GM12891 (cell line): ENCODE data around the gene TRABD2B.

ENCODE experiments used
- DNase-seq: peaks from one replicate; pipeline ENCODE4 v3.0.0; 2011; ENCODE audit warnings: low spot score; ENCODE audit not compliant: insufficient read length
- FAIRE-seq: peaks from 2 replicates; lab custom pipeline; 2011; peaks lifted over from hg19 to GRCh38; lab: Jason Lieb, UNC
- PAX5 ChIP-seq: IDR thresholded peaks from 2 replicates; pipeline ENCODE4 v1.6.1; 2011; ENCODE audit warnings: low read length, moderate library complexity, mild to moderate bottlenecking; ENCODE audit not compliant: insufficient read depth, severe bottlenecking
- POLR2A ChIP-seq: IDR thresholded peaks from 2 replicates; pipeline ENCODE4 v1.6.1; 2011; ENCODE audit warnings: low read depth, low read length, control low read depth
- POLR2AphosphoS5 ChIP-seq: IDR thresholded peaks from 2 replicates; pipeline ENCODE4 v1.6.1; 2011; ENCODE audit warnings: low read depth, low read length, control low read depth
- POU2F2 ChIP-seq: IDR thresholded peaks from 2 replicates; pipeline ENCODE4 v1.6.1; 2011; ENCODE audit warnings: low read depth, mild to moderate bottlenecking, control low read depth, low read length, moderate library complexity
- SPI1 ChIP-seq: IDR thresholded peaks from 2 replicates; pipeline ENCODE4 v1.6.1; 2011; ENCODE audit warnings: low read depth, low read length, control low read depth
- TAF1 ChIP-seq: IDR thresholded peaks from 2 replicates; pipeline ENCODE4 v1.6.1; 2011; ENCODE audit warnings: low read depth, low read length, control low read depth

TRABD2B gene

DNA sequence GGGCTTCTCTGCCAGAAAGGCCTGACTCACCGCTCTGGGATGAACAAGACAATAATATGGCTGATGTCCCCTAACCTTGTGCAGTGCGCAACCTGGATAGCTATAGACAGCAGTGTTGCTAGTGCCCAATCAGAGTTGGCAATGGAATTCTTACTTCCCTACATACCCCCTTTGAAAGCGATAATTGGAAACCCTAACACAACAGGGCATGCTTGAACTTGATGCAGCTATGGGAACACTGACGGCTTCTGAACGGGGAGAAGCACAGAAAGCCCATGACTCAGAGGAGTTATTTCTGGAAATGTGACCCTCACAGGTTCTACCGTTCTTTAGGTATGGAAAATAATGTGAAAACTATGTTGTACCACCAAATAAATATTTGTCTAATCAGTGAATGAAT lies 200.6 kb downstream of the TRABD2B start:
- FAIRE-seq: no peak
- DNase-seq: no peak
- TF ChIP-seq POU2F2 (no peak), PAX5 (no peak), POLR2A (no peak), POLR2AphosphoS5 (no peak), SPI1 (no peak), TAF1 (no peak)

DNA sequence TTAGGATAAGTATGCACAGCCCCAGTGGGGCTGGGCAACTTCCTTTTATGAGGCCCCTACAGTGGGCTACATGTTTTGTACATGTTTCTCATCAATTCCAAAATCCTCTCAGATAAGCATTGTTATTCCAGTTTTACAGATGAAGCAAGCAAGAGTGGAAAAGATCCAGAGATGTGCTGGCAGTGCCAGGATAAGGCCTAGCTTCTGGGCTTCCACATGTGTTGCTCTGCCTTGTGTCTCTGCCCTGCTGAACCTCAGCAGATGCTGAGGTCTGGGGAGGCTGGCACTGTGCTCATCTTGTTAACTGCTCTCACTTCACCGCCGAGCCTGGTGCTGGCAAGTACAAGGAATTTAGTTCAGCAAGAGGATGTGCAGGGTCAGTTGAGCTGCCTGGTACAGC lies 202.1 kb downstream of the TRABD2B start:
- DNase-seq: no peak
- TF ChIP-seq SPI1: no peak
- TF ChIP-seq TAF1: no peak
- TF ChIP-seq POU2F2: no peak
- no peak for TF ChIP-seq PAX5
- TF ChIP-seq POLR2AphosphoS5: no peak
- no peak for TF ChIP-seq POLR2A
- no peak for FAIRE-seq

DNA sequence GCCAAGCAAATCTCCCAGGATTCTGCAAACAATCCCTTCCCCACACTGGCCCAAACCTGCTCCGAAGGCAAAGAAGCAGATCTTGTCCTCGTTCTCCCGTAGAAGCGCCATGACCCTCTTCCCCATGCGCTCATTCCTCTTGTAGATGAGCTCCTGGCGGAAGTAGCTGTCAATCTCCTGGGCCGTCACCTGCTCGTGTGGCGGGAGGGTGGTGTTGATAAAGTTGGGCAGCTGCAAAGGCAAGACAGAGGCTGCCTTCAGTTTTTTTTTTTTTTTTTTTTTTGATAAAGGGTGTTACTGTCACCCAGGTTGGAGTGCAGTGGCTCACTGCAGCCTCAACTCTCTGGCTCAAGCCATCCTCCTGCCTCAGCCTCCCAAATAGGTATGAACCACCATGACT lies 202.7 kb downstream of the TRABD2B start:
- no peak for DNase-seq
- TF ChIP-seq POLR2A: no peak
- no peak for TF ChIP-seq PAX5
- no peak for TF ChIP-seq TAF1
- TF ChIP-seq SPI1: no peak
- no peak for TF ChIP-seq POLR2AphosphoS5
- TF ChIP-seq POU2F2: no peak
- no peak for FAIRE-seq

DNA sequence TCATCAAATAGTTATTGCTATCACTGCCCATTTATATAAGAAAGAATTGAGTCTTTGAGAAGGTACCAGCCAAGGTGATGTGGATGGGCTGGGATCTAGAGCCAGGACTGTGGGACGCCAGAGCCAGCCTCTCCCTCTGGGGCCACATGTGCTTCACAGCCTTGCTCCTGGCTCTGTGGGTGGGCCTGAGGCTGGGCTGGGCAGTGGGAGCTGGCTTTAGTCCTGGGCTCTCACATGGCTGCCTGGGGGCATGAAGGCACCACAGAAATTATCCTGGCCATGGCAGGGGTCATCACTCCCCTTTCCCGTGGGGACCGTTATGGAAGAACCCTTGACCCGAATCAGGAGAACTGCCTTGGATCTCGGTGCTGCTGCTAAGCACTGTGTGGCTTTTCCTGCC lies 203.1 kb downstream of the TRABD2B start:
- TF ChIP-seq POLR2AphosphoS5: no peak
- no peak for TF ChIP-seq PAX5
- TF ChIP-seq TAF1: no peak
- no peak for TF ChIP-seq POU2F2
- no peak for TF ChIP-seq POLR2A
- FAIRE-seq (no peak), DNase-seq (no peak)

DNA sequence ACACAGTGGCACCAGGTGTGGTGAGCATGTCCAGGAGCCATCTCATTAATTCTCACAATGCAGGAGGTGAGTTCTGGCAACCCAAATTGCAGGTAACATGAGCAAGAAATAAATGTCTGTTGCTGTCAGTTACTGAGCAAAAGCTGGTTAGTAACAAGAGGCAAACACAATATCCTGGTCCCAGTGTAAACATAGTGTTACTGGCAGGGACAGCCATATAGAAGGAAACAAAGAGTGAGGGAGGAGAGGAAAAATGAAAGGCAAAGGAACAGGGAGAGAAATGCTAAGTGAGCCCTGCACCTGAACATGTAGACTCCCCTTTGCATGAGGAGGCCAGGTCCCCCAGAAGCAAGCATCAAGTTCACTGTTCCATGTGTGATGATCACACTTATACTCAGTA lies 203.6 kb downstream of the TRABD2B start:
- DNase-seq (no peak), FAIRE-seq (no peak)
- TF ChIP-seq TAF1 (no peak), POLR2A (no peak), PAX5 (no peak), SPI1 (no peak), POU2F2 (no peak), POLR2AphosphoS5 (no peak)

DNA sequence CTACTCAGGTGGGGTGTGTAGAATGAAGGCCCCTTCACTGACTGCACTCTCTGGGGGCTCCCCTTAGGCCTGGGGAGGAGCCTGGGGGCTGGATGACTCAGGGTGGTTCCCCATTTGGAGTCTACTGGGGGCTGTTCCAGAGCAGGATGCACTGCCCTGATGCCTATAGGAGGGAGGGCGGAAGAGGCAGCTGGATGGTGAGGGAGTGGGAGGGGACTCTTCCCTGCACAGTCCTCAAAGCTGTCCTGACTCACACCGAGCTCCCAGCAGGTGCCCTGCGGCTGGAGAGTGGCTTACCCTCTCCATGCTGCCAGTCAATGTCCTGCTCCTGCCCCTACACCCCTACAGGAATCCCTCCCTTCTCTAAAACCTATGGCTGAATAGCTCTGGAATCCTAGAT lies 204.4 kb downstream of the TRABD2B start:
- TF ChIP-seq POLR2A (no peak), SPI1 (no peak), PAX5 (no peak), TAF1 (no peak), POU2F2 (no peak), POLR2AphosphoS5 (no peak)
- no peak for DNase-seq
- no peak for FAIRE-seq

DNA sequence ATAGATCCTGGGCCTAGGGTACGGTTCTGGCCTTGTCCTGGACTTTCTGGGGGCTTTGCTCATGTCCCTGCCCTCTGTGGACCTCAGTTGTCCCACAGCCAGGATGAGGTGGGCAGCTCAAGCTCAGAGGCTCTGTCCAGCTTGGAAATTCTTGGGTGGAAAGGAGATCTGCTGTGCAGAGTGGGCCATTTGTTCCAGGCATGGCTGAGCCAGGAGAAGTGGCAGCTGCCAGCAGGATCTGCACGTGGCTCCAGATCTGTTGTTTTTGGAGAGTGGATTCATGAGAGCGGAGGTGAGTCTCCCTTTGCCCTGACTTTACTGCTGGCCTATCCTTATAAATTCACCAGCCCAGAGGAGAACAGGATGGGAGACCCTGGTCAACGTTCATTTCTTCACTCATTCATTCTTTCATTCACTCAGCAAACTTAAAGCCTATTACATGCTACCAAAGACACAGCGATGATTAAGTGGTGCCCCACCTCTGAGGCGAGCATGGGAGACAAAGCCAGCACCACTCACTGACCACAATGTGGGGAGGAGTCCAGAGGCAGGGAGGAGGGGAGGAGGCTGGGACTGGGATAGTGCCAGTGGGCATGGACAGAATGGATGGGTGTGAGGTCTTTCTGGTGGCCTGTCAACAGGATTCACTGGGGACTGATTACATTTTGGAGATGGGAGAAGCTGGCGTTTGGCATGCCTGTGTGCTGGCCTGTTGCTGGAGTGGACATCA lies 205.1 kb downstream of the TRABD2B start:
- TF ChIP-seq POU2F2 (no peak), POLR2A (no peak), SPI1 (no peak), POLR2AphosphoS5 (no peak), TAF1 (no peak), PAX5 (no peak)
- no peak for DNase-seq
- no peak for FAIRE-seq

DNA sequence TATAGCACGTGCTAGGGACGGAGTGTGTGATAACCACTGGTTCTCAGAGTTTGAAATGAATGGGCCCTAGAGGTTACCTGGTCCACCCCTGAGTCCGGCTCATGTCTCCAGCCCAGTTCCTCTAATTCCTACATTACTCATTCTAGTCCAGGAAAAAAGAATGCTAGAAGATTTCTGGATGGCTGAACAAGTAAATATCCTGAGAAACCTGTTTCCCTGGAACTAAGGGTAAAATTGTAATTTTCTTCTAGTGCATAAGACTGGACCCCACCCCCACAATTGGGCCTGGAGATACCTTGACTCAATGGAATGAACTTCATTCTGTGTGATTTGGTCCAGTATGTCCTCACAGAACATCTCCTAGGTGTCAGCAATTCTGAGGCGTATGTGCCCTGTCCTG lies 208.4 kb downstream of the TRABD2B start:
- no peak for TF ChIP-seq POU2F2
- TF ChIP-seq POLR2A: no peak
- TF ChIP-seq SPI1: no peak
- TF ChIP-seq POLR2AphosphoS5: no peak
- TF ChIP-seq PAX5: no peak
- no peak for TF ChIP-seq TAF1
- DNase-seq (no peak), FAIRE-seq (no peak)

DNA sequence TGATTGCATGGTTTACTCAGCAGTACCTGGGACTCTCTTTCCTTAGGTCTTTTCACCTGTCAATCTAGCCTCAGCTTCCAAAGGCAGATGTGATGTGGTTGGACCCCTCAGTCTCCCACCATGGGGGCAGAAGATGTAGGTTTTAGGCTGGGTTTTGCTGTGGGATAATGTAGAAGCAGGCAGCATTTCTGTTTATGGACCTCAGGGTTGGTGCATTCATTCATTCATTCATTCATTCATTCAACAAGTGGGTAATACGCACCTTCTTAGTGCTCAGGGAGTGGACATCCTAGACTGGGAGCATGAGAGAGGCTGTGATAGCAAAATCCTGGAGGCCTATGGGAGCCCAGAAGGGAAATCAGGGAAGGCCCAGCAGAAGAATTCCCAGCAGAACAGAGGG lies 209.6 kb downstream of the TRABD2B start:
- TF ChIP-seq POLR2AphosphoS5 (no peak), POU2F2 (no peak), POLR2A (no peak), TAF1 (no peak), SPI1 (no peak), PAX5 (no peak)
- DNase-seq: no peak
- FAIRE-seq: no peak

DNA sequence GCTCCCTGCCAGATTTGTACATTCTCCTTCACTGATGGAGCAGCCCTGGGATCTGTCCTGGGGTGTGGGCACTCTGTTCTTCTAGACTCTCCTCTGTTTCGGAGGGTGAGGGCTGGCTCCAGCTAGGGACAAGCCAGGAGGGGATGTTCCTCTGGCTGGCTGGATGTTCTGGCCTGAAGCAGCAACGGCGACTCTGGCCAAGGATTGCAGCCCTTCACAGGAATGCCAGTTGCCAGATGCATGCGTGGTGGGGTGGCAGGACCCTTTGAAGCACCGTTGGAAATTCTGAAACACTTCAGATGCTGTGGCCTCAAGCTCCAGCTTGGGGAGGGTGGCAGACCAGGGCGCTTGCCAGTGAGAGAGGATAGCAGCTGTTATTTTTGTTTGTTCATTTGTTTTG lies 210.9 kb downstream of the TRABD2B start:
- no peak for TF ChIP-seq SPI1
- no peak for TF ChIP-seq POU2F2
- no peak for TF ChIP-seq POLR2A
- no peak for TF ChIP-seq PAX5
- TF ChIP-seq TAF1: no peak
- no peak for TF ChIP-seq POLR2AphosphoS5
- no peak for DNase-seq
- FAIRE-seq: no peak
